HG03460 (cell line): Measurements from ENCODE around the gene CELF4.

Source experiments
- ATAC-seq: cut with Tn5 transposase; IDR thresholded peaks from one replicate; pipeline ENCODE4 v1.9.1; 2021; ENCODE audit not compliant: unreplicated experiment

The CELF4 gene

GRCh38 chr18:37548679-37549289 lies 16.8 kb downstream of the CELF4 start:
- no peak for ATAC-seq

- ATAC-seq, result no peak
Observed at GRCh38 chr18:37547196-37547827, 18.3 kb downstream of the CELF4 start.

- ATAC-seq, result no peak
Observed at GRCh38 chr18:37546651-37547050, 18.9 kb downstream of the CELF4 start.

GRCh38 chr18:37546272-37546537 lies 19.4 kb downstream of the CELF4 start:
- no peak for ATAC-seq

- no peak for ATAC-seq
Observed at GRCh38 chr18:37545461-37546271, 19.9 kb downstream of the CELF4 start.

GRCh38 chr18:37544713-37545112 lies 20.9 kb downstream of the CELF4 start:
- ATAC-seq, result no peak

- no peak for ATAC-seq
Observed at GRCh38 chr18:37544217-37544616, 21.4 kb downstream of the CELF4 start.

- ATAC-seq, result no peak
Observed at GRCh38 chr18:37543321-37543720, 22.3 kb downstream of the CELF4 start.

GRCh38 chr18:37541517-37541916 lies 24.1 kb downstream of the CELF4 start:
- no peak for ATAC-seq

- no peak for ATAC-seq
Observed at GRCh38 chr18:37540424-37541138, 25.0 kb downstream of the CELF4 start.

GRCh38 chr18:37539236-37539635 lies 26.4 kb downstream of the CELF4 start:
- ATAC-seq, result no peak

GRCh38 chr18:37538526-37539205 lies 26.9 kb downstream of the CELF4 start:
- ATAC-seq, result no peak

GRCh38 chr18:37537868-37538525 lies 27.6 kb downstream of the CELF4 start:
- ATAC-seq, result peak; percentile 86

GRCh38 chr18:37536656-37537055 lies 28.9 kb downstream of the CELF4 start:
- ATAC-seq, result no peak

- ATAC-seq, result no peak
Observed at GRCh38 chr18:37535968-37536367, 29.6 kb downstream of the CELF4 start.

GRCh38 chr18:37534627-37535026 lies 31.0 kb downstream of the CELF4 start:
- ATAC-seq, result no peak

GRCh38 chr18:37533647-37534584 lies 31.7 kb downstream of the CELF4 start:
- no peak for ATAC-seq

- no peak for ATAC-seq
Observed at GRCh38 chr18:37532917-37533316, 32.7 kb downstream of the CELF4 start.

GRCh38 chr18:37529863-37530262 lies 35.7 kb downstream of the CELF4 start:
- ATAC-seq, result no peak

GRCh38 chr18:37529296-37529695 lies 36.3 kb downstream of the CELF4 start:
- ATAC-seq, result no peak
